Adipocyte (in vitro differentiated cells): Measurements from ENCODE around the gene SORCS2.

ENCODE experiments used
- DNase-seq: peaks from one replicate; pipeline ENCODE4 v3.0.0-alpha.2; 2015; ENCODE audit warnings: low read depth
- H3K27me3 ChIP-seq: replicated peaks from 2 replicates; pipeline ENCODE4 v1.7.0; 2013; ENCODE audit warnings: mild to moderate bottlenecking, low read length, moderate library complexity; ENCODE audit not compliant: control insufficient read depth, insufficient read depth
- H3K36me3 ChIP-seq: 2 replicates; pipeline ENCODE4 v1.7.0; 2013; ENCODE audit warnings: low read length, mild to moderate bottlenecking, moderate library complexity; ENCODE audit not compliant: control insufficient read depth, insufficient read depth, severe bottlenecking
- H3K4me1 ChIP-seq: 2 replicates; pipeline ENCODE4 v1.7.0; 2013; ENCODE audit warnings: mild to moderate bottlenecking, low read length, moderate library complexity; ENCODE audit not compliant: control insufficient read depth, insufficient read depth
- H3K4me3 ChIP-seq: 2 replicates; pipeline ENCODE4 v1.7.0; 2013; ENCODE audit warnings: mild to moderate bottlenecking, low read length, moderate library complexity
- H3K9ac ChIP-seq: 2 replicates; pipeline ENCODE4 v1.7.0; 2013; ENCODE audit warnings: mild to moderate bottlenecking, low read length, moderate library complexity
- H3K9me3 ChIP-seq: 2 replicates; pipeline ENCODE4 v1.7.0; 2013; ENCODE audit warnings: mild to moderate bottlenecking, low read length, moderate library complexity; ENCODE audit not compliant: control insufficient read depth

Gene SORCS2

DNA sequence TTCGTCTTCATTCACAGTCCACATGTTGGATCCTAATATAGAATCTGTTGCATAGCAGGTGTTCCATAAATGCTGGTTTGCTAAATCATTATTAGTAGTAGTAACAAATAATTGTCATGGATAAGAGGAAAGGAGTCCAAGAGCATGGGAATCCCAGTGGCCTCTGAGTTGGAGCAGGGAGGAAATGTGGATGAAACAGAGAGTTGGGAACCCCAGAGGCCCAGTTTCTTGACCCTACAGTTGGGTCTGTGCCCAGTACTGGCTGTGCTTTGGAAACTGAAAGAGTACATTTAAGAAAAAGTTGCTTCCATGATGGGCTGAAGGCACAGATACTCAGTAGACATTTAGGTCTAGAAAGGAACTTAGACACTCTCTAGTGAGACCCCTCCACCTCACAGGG is 391.8 kb downstream of the SORCS2 start:
- H3K4me3 ChIP-seq: no peak overlapping the region
- H3K9me3 ChIP-seq: peaks cover 78% of the 10 kb centered on the region
- no peak for DNase-seq
- no peaks in the 10 kb centered on the region for H3K36me3 ChIP-seq
- H3K4me1 ChIP-seq: no peaks in the 10 kb centered on the region
- H3K27me3 ChIP-seq: no peaks in the 10 kb centered on the region
- H3K9ac ChIP-seq: no peak overlapping the region

GRCh38 chr4:7584606-7585159 is 392.3 kb downstream of the SORCS2 start:
- DNase-seq: no peak
- Histone ChIP-seq H3K27me3 (no peaks in the 10 kb centered on the region), H3K36me3 (no peaks in the 10 kb centered on the region), H3K4me1 (no peaks in the 10 kb centered on the region), H3K9me3 (peaks cover 73% of the 10 kb centered on the region), H3K9ac (no peak overlapping the region), H3K4me3 (no peak overlapping the region)

DNA sequence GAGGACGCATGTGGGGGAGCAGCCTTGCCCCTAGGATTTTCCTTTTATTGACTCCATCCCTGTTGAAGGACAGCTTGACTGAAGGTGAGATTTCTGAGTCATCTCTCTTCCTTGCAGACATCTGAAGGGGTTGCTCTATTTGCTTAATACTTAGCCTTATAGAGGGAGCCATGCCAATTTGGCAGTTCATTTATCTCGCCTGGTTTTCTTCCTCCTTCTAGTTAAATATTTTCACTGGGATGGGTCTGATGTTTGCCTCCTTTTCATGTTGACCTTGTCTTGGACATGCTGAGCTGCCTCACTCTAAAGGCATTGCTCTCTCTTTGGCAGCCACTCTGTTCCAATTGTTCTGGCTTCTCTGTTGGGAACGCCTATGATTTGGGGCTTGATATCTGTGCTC is 393.4 kb downstream of the SORCS2 start:
- Histone ChIP-seq H3K36me3 (no peaks in the 10 kb centered on the region), H3K4me3 (no peak overlapping the region), H3K9me3 (peaks cover 62% of the 10 kb centered on the region), H3K27me3 (no peaks in the 10 kb centered on the region), H3K9ac (no peak overlapping the region), H3K4me1 (no peaks in the 10 kb centered on the region)
- no peak for DNase-seq

DNA sequence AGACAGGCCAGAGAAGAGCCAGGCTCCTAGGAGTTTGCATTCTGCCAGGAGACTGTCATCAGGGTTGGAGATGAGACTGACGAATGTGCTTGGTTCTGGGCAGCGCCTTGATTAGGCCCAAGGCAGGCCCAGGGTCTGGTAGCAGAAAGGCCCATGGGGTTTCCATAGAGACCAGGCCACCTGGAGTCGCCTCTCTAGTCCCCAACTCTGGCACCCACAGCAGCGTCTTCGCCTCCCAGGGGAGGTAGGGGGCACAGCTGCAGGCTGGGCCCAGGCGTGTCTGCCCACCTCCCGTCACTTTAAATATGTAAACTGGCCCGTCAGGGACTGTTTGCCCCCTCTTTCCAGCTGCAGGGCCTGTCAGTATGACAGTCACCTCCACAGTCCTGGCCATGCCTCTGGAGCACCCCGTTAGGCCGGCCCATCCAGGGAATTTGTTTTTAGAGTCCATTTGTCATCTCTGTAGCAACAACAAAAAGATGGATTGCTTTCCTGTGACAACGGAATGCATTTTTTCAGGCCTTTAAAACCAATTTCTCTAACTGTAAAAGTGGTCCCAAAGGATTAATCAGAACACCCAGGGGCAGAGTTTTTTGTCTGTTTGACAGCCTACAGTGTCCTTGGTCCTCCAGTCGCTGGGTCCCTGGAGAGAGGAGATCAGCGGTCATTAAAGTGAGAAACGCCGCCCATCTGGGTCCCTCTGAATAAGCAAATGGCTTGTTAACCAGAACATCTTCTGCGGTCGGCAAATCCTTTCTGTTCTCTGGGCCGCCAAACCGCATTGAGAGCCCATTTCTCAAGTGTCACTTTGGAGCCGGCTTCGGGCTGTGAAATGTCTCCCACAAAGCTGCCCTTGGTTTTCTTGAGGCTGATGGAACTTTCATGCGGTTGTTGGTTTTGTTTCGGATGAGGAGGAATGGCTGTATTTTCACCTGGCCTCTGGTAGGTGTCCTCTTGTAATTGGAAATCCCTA is 395.4 kb downstream of the SORCS2 start:
- no peaks in the 10 kb centered on the region for H3K27me3 ChIP-seq
- no peak overlapping the region for H3K9ac ChIP-seq
- no peaks in the 10 kb centered on the region for H3K4me1 ChIP-seq
- peaks cover 43% of the 10 kb centered on the region for H3K9me3 ChIP-seq
- DNase-seq: no peak
- no peak overlapping the region for H3K4me3 ChIP-seq
- no peaks in the 10 kb centered on the region for H3K36me3 ChIP-seq

DNA sequence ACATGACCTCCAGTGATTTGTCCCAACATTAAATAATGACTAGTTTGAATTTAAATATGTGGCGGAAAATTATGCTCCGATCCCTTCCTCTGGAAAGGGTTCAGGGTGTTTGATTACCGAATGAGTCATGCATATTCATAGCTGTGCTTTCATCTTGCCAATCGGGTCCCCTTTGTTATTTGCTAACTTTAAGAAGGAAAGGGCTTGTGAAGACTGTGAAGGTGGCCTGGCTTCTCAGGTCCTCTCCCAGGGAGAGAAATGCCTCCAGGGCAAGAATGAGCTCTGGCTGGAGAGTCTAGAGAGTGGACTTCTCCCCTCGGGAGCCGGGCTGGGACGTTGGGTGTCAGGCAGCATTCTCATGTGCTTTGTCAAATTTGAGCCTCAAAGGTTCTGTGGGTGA is 397.9 kb downstream of the SORCS2 start:
- Histone ChIP-seq H3K9ac (no peak overlapping the region), H3K36me3 (no peaks in the 10 kb centered on the region), H3K27me3 (peaks cover 5% of the 10 kb centered on the region), H3K9me3 (peaks cover 19% of the 10 kb centered on the region), H3K4me3 (no peak overlapping the region), H3K4me1 (no peaks in the 10 kb centered on the region)
- no peak for DNase-seq

- Histone ChIP-seq H3K4me1 (no peaks in the 10 kb centered on the region), H3K27me3 (peaks cover 5% of the 10 kb centered on the region), H3K9ac (no peak overlapping the region), H3K4me3 (no peak overlapping the region), H3K9me3 (peaks cover 11% of the 10 kb centered on the region), H3K36me3 (no peaks in the 10 kb centered on the region)
- DNase-seq: no peak
Measured at GRCh38 chr4:7590899-7591298, 398.6 kb downstream of the SORCS2 start.

GRCh38 chr4:7591409-7592053 is 399.2 kb downstream of the SORCS2 start:
- H3K4me1 ChIP-seq: no peaks in the 10 kb centered on the region
- peaks cover 6% of the 10 kb centered on the region for H3K9me3 ChIP-seq
- no peak overlapping the region for H3K9ac ChIP-seq
- no peaks in the 10 kb centered on the region for H3K36me3 ChIP-seq
- H3K27me3 ChIP-seq: peaks cover 5% of the 10 kb centered on the region
- no peak overlapping the region for H3K4me3 ChIP-seq
- DNase-seq: no peak

DNA sequence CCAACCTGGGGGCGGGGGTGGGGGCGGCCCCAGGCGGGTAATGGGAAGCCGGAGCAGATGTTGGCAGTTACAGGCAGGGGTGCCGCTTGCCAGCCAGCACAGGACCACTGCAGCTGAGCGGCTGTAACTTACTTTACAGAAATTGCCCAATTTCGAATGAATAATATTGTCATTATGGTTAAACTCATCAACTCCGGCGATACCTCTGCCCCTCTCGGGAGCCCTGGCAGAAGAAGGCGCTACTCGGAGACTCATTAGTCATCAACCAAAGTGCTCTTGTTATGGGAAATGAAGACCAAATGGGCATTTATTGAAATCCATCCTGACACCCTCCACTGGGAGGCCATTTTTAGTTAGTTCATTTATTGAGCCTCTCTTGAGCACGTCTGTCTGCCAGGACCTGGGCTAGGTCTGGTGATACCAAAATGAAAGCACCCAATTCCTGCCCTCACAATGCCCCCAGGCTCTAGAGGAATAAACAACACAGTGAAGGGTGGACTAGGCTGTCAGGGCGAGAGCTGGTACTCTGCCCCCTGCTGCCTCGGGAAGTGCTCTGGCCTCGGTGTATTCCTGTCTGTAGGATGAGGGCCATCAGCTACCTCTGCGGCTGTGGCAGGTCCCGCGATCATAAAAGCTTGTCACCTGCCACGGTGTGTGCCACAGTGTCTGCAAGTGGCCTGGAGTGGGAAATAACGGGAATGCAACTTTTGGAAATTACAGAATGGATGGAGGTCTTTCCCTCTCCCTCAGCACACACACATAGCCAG is 401.5 kb downstream of the SORCS2 start:
- H3K27me3 ChIP-seq: peaks cover 5% of the 10 kb centered on the region
- no peak for DNase-seq
- no peaks in the 10 kb centered on the region for H3K4me1 ChIP-seq
- no peak overlapping the region for H3K4me3 ChIP-seq
- no peaks in the 10 kb centered on the region for H3K9me3 ChIP-seq
- no peak overlapping the region for H3K9ac ChIP-seq
- H3K36me3 ChIP-seq: no peaks in the 10 kb centered on the region

DNA sequence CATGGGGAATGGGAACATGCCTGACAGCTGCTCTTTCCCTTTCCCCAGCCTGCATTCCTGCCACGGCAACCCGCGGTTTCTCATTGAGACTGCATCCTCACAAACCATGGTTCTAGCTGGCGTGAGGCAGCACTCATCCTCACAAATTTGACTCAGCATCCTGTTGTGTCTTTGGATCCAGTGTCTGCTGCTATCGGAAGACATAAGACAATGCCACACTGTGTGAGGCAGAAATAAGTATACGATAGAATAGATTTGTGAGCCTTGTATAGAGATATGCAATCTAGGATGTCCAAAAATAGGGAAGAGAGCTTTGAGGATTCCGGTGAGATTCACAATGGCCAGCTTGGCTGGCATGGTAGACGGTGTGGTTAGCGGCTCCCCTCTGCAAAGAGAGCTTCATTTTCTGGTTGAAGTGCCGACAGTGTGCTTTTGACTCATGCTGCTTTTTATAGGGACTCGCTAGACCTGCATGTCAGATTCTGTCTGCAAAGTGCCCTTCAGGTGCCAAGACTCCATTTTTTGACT is 403.7 kb downstream of the SORCS2 start:
- no peaks in the 10 kb centered on the region for H3K9me3 ChIP-seq
- no peak overlapping the region for H3K9ac ChIP-seq
- H3K27me3 ChIP-seq: peaks cover 5% of the 10 kb centered on the region
- no peaks in the 10 kb centered on the region for H3K36me3 ChIP-seq
- no peak overlapping the region for H3K4me3 ChIP-seq
- no peak for DNase-seq
- H3K4me1 ChIP-seq: no peaks in the 10 kb centered on the region

DNA sequence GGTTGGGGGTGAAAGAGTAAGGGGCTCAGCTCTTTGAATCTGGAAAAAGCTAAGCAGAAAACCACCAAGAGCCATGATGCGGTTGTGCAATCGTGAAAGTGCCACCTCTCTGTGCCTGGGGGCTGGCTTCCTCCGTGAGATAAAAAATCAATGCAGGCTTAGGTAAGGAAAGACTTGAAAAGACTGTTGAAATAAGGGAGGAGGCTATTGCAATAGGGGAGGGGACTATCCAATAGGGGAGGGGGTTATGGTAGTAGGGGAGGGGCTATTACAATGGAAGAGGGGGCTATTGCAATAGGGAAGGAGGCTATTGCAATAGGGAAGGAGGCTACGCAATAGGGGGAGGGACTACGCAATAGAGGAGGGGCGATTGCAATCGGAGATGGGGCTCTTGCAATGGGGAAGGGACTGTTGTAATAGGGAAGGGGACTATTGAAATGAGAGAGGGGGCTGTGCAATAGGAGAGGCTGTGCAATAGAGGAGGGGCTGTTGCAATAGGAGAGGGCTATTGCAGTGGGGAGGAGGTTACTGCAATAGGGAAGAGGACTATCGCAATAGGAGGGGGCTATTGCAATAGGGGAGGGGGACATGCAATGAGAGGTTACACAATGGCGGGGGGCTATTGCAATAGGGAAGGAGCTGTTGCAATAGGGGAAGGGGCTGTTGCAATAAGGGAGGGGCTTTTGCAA is 404.7 kb downstream of the SORCS2 start:
- Histone ChIP-seq H3K9me3 (no peaks in the 10 kb centered on the region), H3K4me1 (no peaks in the 10 kb centered on the region), H3K36me3 (no peaks in the 10 kb centered on the region), H3K9ac (no peak overlapping the region), H3K27me3 (peaks cover 5% of the 10 kb centered on the region), H3K4me3 (no peak overlapping the region)
- no peak for DNase-seq
